Liver (tissue), 9 donors: ENCODE results near the gene ZSWIM4. TPM values are rescaled to one million over a fixed set of nuclear protein-coding genes. Genes with fewer than 3 reads are reported as not detected.

ENCODE experiments used
- DNase-seq: peaks from one replicate; pipeline ENCODE4 v3.0.0-alpha.2; 2017; ENCODE audit warnings: low spot score
- H3K27ac ChIP-seq, 2 donors: one replicate each; pipeline ENCODE4 v1.7.0; 2013; ENCODE audit warnings: inconsistent platforms in 2 of 2, low read length in 2 of 2, control low read depth in 1 of 2, low read depth in 1 of 2, mild to moderate bottlenecking in 1 of 2
- H3K27me3 ChIP-seq, 4 donors: one replicate each; pipeline versions ENCODE4 v1.6.1 to v1.7.0; 2013; ENCODE audit warnings: low read length in 3 of 4, inconsistent platforms in 1 of 4, mild to moderate bottlenecking in 1 of 4, moderate library complexity in 1 of 4; ENCODE audit not compliant: control insufficient read depth in 4 of 4, insufficient read depth in 4 of 4
- H3K36me3 ChIP-seq, 4 donors: one replicate each; pipeline versions ENCODE4 v1.6.1 to v1.7.0; 2013; ENCODE audit warnings: low read length in 3 of 4, mild to moderate bottlenecking in 3 of 4, low read depth in 1 of 4, moderate library complexity in 1 of 4; ENCODE audit not compliant: control insufficient read depth in 4 of 4, insufficient read depth in 3 of 4
- H3K4me1 ChIP-seq, 4 donors: one replicate each; pipeline versions ENCODE4 v1.6.1 to v1.7.0; 2013; ENCODE audit warnings: low read length in 3 of 4, mild to moderate bottlenecking in 3 of 4, moderate library complexity in 1 of 4; ENCODE audit not compliant: control insufficient read depth in 4 of 4, insufficient read depth in 4 of 4
- H3K4me3 ChIP-seq, 3 donors: one replicate each; pipeline versions ENCODE4 v1.6.1 to v1.7.0; 2013; ENCODE audit warnings: low read length in 3 of 3, control low read depth in 1 of 3, low read depth in 1 of 3, mild to moderate bottlenecking in 1 of 3
- H3K9ac ChIP-seq, 2 donors: one replicate each; pipeline ENCODE4 v1.7.0; 2013; ENCODE audit warnings: low read length in 2 of 2, mild to moderate bottlenecking in 2 of 2, moderate library complexity in 2 of 2, control low read depth in 1 of 2, low read depth in 1 of 2
- H3K9me3 ChIP-seq, 4 donors: one replicate each; pipeline versions ENCODE4 v1.6.1 to v1.7.0; 2013; ENCODE audit warnings: low read length in 3 of 4; ENCODE audit not compliant: control insufficient read depth in 4 of 4
- EGR1 ChIP-seq, 2 donors: IDR thresholded peaks; 2 replicates each; pipeline ENCODE4 v1.6.1; 2016 to 2018; ENCODE audit warnings: antibody characterized with exemption in 2 of 2, low read depth in 2 of 2
- FOXA2 ChIP-seq: IDR thresholded peaks from 2 replicates; pipeline ENCODE4 v1.6.1; 2016; ENCODE audit warnings: antibody characterized with exemption
- GABPA ChIP-seq, 2 donors: IDR thresholded peaks in 1 of 2; conservative IDR thresholded peaks in 1 of 2; 2 replicates each; pipeline ENCODE4 v1.6.1; 2016; ENCODE audit warnings: antibody characterized with exemption in 2 of 2, mild to moderate bottlenecking in 1 of 2, moderate library complexity in 1 of 2
- HNF4A ChIP-seq, 2 donors: conservative IDR thresholded peaks; 2 replicates each; pipeline ENCODE4 v1.6.1; 2016; ENCODE audit warnings: antibody characterized with exemption in 2 of 2, mild to moderate bottlenecking in 2 of 2
- HNF4G ChIP-seq: IDR thresholded peaks from 2 replicates; pipeline ENCODE4 v1.6.1; 2016; ENCODE audit warnings: antibody characterized with exemption
- JUND ChIP-seq, 2 donors: IDR thresholded peaks; 2 replicates each; pipeline ENCODE4 v1.6.1; 2016; ENCODE audit warnings: antibody characterized with exemption in 2 of 2
- NR2F2 ChIP-seq: IDR thresholded peaks from 2 replicates; pipeline ENCODE4 v1.6.1; 2016; ENCODE audit warnings: antibody characterized with exemption
- RAD21 ChIP-seq, 2 donors: IDR thresholded peaks; 2 replicates each; pipeline ENCODE4 v1.6.1; 2016; ENCODE audit warnings: antibody characterized with exemption in 2 of 2, mild to moderate bottlenecking in 2 of 2
- SP1 ChIP-seq: IDR thresholded peaks from 2 replicates; pipeline ENCODE4 v1.6.1; 2018; ENCODE audit warnings: antibody characterized with exemption, mild to moderate bottlenecking
- TAF1 ChIP-seq: conservative IDR thresholded peaks from 2 replicates; pipeline ENCODE4 v1.6.1; 2016; ENCODE audit warnings: antibody characterized with exemption, mild to moderate bottlenecking
- YY1 ChIP-seq: IDR thresholded peaks from 2 replicates; pipeline ENCODE4 v1.6.1; 2016; ENCODE audit warnings: antibody characterized with exemption, mild to moderate bottlenecking
- WGBS: extraction: QIAGEN DNeasy Blood & Tissue Kit; methylation state at CpG from one replicate; pipeline ENCODE4 v1.1.7; 2013; 5-methylcytosine and 5-hydroxymethylcytosine counted together
- polyA plus RNA-seq, 2 donors: library from polyadenylated mRNA; stranded (reverse) in 1 of 2; unstranded in 1 of 2; fragments of 200-250 nt in 1 of 2; fragments of >200 nt in 1 of 2; fragmentation: Nextera tagmentation in 1 of 2; extraction: Ambion mirVana in 1 of 2; gene quantifications; one replicate each; pipeline versions ENCODE4 v1.2.1 to v1.2.3, GENCODE V29; 2013 to 2015
- total RNA-seq, 2 donors: library from RNA; depleted of rRNA; stranded (reverse); fragments of >200 nt; gene quantifications; one replicate each; pipeline ENCODE4 v1.2.3, GENCODE V29; 2014
- TF ChIP-seq, protein P1 (sequence below): fragments of 150-350 bp; IDR thresholded peaks from 2 replicates; pipeline ENCODE4 v1.5.1; 2017; ENCODE audit warnings: improper control_type of control experiment, low read depth, low read length; ENCODE audit not compliant: missing input control
- TF ChIP-seq, protein P2 (sequence below): IDR thresholded peaks from 2 replicates; pipeline ENCODE4 v1.6.1; 2016; ENCODE audit warnings: antibody characterized with exemption
- TF ChIP-seq, protein P3 (sequence below): IDR thresholded peaks from 2 replicates; pipeline ENCODE4 v1.6.1; 2016; ENCODE audit warnings: antibody characterized with exemption, mild to moderate bottlenecking
- TF ChIP-seq, protein P4 (sequence below): IDR thresholded peaks from 2 replicates; pipeline ENCODE4 v1.6.1; 2016; ENCODE audit warnings: antibody characterized with exemption
- TF ChIP-seq, protein P5 (sequence below): IDR thresholded peaks from 2 replicates; pipeline ENCODE4 v1.6.1; 2016; ENCODE audit warnings: antibody characterized with exemption
- donor health status: healthy.
- donor health status: healthy.
- donor health status: healthy.
- donor health status: healthy.
- donor health status: healthy.

The ZSWIM4 gene
- total and polyA plus RNA-seq, 4 donors: 0.14 to 2.2 (median 1.2) TPM

DNA sequence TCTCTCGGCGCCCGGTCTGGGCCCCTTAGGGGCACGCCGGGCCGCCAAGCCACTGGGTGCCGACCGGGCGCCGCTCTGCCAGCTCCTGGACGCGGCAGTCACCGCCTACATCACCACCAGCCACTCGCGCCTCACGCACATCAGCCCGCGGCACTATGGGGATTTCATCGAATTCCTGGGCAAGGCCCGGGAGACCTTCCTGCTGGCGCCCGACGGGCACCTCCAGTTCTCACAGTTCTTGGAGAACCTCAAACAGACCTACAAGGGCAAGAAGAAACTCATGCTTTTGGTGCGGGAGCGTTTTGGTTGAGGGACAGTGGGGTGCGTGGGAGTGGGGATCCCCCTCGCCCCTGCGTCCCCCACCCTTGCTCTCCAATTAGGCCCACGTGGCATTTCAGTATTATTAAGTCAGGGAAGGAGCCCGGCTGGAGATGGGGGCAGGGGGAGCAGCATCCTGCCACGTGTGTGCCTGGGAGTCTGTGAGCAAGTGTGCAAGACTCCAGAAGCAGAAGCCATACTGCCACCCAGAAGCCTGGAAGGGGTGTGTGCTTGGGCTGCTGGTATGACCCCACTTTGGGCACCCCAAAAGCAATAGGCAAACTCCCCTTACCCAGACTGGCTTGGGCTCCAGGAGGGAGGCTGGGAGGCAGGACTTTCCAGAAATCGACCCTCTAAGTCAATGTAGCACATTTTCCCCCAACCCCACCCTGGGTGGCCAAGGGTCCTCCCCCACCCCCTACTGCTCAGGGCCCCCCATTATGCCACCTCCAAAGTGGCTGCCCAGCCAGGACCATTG, 35.7 kb downstream of the ZSWIM4 start (continued):
- TF ChIP-seq, protein P1, sequence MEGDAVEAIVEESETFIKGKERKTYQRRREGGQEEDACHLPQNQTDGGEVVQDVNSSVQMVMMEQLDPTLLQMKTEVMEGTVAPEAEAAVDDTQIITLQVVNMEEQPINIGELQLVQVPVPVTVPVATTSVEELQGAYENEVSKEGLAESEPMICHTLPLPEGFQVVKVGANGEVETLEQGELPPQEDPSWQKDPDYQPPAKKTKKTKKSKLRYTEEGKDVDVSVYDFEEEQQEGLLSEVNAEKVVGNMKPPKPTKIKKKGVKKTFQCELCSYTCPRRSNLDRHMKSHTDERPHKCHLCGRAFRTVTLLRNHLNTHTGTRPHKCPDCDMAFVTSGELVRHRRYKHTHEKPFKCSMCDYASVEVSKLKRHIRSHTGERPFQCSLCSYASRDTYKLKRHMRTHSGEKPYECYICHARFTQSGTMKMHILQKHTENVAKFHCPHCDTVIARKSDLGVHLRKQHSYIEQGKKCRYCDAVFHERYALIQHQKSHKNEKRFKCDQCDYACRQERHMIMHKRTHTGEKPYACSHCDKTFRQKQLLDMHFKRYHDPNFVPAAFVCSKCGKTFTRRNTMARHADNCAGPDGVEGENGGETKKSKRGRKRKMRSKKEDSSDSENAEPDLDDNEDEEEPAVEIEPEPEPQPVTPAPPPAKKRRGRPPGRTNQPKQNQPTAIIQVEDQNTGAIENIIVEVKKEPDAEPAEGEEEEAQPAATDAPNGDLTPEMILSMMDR: no peak

DNA sequence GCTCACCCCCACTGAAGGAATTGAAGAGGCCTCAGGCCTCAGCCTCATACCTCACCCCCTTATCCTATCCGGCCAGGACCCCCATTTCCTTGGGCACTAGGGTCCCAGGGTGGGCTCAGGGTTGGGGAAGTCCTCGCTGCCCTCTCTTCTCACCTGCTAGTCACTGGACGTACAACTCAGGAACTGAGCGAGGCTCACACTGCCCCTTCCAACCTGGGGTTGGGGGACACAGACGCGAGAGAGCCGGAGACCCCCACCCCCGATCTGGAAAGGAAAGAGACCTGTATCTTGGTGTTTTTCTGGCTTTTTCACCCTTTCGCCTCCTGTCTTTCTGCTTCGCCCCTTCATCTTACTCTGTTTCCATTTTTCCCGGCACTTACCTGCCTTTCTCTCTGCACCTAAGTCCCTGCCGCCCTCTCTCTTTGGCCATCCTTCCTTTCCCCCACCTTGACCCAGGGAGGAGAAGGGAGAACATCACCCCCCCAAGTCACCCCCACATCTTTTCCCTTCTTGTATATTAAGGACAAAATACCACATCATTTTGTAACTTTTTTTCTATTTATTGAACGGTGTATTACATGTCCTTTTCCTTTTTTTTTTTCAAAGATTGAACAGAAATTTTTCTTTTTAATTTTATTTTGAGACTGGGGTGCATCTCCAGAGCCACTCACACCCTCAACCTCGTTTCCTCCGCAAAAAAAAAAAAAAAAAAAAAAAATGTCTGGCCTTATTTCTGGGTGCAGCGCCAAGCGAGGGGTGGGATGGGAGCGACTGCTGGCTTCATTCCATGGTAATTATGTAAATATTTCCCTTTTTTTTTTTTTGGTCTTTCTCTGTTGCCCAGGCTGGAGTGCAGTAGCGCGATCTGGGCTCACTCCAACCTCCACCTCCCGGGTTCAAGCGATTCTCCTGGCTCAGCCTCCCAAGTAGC, 36.6 kb downstream of the ZSWIM4 start:
- DNase-seq: no peak
- no peaks in the 10 kb centered on the region for H3K27me3 ChIP-seq
- H3K9ac ChIP-seq: no peak overlapping the region
- TF ChIP-seq SP1: no peak
- no peak for TF ChIP-seq HNF4G
- no peak for TF ChIP-seq TAF1
- no peak for TF ChIP-seq EGR1 (IDR thresholded peaks at IDR 0.05; ENCODE audit: low read depth in 2 of 2)
- TF ChIP-seq, protein P2, sequence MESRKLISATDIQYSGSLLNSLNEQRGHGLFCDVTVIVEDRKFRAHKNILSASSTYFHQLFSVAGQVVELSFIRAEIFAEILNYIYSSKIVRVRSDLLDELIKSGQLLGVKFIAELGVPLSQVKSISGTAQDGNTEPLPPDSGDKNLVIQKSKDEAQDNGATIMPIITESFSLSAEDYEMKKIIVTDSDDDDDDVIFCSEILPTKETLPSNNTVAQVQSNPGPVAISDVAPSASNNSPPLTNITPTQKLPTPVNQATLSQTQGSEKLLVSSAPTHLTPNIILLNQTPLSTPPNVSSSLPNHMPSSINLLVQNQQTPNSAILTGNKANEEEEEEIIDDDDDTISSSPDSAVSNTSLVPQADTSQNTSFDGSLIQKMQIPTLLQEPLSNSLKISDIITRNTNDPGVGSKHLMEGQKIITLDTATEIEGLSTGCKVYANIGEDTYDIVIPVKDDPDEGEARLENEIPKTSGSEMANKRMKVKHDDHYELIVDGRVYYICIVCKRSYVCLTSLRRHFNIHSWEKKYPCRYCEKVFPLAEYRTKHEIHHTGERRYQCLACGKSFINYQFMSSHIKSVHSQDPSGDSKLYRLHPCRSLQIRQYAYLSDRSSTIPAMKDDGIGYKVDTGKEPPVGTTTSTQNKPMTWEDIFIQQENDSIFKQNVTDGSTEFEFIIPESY: no peak
- TF ChIP-seq, protein P3, sequence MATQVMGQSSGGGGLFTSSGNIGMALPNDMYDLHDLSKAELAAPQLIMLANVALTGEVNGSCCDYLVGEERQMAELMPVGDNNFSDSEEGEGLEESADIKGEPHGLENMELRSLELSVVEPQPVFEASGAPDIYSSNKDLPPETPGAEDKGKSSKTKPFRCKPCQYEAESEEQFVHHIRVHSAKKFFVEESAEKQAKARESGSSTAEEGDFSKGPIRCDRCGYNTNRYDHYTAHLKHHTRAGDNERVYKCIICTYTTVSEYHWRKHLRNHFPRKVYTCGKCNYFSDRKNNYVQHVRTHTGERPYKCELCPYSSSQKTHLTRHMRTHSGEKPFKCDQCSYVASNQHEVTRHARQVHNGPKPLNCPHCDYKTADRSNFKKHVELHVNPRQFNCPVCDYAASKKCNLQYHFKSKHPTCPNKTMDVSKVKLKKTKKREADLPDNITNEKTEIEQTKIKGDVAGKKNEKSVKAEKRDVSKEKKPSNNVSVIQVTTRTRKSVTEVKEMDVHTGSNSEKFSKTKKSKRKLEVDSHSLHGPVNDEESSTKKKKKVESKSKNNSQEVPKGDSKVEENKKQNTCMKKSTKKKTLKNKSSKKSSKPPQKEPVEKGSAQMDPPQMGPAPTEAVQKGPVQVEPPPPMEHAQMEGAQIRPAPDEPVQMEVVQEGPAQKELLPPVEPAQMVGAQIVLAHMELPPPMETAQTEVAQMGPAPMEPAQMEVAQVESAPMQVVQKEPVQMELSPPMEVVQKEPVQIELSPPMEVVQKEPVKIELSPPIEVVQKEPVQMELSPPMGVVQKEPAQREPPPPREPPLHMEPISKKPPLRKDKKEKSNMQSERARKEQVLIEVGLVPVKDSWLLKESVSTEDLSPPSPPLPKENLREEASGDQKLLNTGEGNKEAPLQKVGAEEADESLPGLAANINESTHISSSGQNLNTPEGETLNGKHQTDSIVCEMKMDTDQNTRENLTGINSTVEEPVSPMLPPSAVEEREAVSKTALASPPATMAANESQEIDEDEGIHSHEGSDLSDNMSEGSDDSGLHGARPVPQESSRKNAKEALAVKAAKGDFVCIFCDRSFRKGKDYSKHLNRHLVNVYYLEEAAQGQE: no peak
- TF ChIP-seq JUND (IDR thresholded peaks at IDR 0.05): no peak
- TF ChIP-seq FOXA2: no peak
- no peak for TF ChIP-seq GABPA (IDR thresholded peaks at IDR 0.05 in 1 of 2, conservative IDR thresholded peaks at IDR 0.05 in 1 of 2)
- TF ChIP-seq, protein P4, sequence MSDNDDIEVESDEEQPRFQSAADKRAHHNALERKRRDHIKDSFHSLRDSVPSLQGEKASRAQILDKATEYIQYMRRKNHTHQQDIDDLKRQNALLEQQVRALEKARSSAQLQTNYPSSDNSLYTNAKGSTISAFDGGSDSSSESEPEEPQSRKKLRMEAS: no peak
- TF ChIP-seq NR2F2: no peak
- no peak for TF ChIP-seq YY1
- TF ChIP-seq HNF4A (conservative IDR thresholded peaks at IDR 0.05): no peak
- TF ChIP-seq, protein P5, sequence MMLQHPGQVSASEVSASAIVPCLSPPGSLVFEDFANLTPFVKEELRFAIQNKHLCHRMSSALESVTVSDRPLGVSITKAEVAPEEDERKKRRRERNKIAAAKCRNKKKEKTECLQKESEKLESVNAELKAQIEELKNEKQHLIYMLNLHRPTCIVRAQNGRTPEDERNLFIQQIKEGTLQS: no peak
- TF ChIP-seq RAD21 (IDR thresholded peaks at IDR 0.05): no peak
- TF ChIP-seq, protein P1: no peak
- WGBS: 85% methylated on average over 22 of the region's 22 CpGs
- no peak overlapping the region for H3K27ac ChIP-seq
- H3K36me3 ChIP-seq: peaks cover 0 to 5% (median 2%) of the 10 kb centered on the region in 4 donors
- no peaks in the 10 kb centered on the region for H3K9me3 ChIP-seq
- H3K4me1 ChIP-seq: peaks cover 2 to 20% (median 8%) of the 10 kb centered on the region in 4 donors
- no peak overlapping the region for H3K4me3 ChIP-seq
